Measurements from ENCODE around the gene GDE1.

The GDE1 gene

GRCh38 chr16:19532601-19533000 lies 10.7 kb upstream of the GDE1 start:
- Histone ChIP-seq H3K9me3 (ENCODE audit: insufficient read depth, low read length, severe bottlenecking) (no peaks in the 10 kb centered on the region), H4K20me1 (ENCODE audit: insufficient read depth, low read length) (no peaks in the 10 kb centered on the region), H3K4me2 (ENCODE audit: insufficient read depth, low read length) (no peak overlapping the region), H3K4me1 (ENCODE audit: insufficient read depth, low read length) (no peaks in the 10 kb centered on the region; the same call in 1 of the 2 replicates), H3K27ac (ENCODE audit: low read length) (no peak overlapping the region), H3K79me2 (ENCODE audit: insufficient read depth, low read length) (peaks cover 17% of the 10 kb centered on the region), H3K9ac (ENCODE audit: low read depth, low read length) (no peak overlapping the region), H3K27me3 (ENCODE audit: insufficient read depth, low read length, poor library complexity) (no peaks in the 10 kb centered on the region), H2AFZ (ENCODE audit: low read depth, low read length) (no peak overlapping the region), H3K36me3 (ENCODE audit: insufficient read depth, low read length) (peaks cover 86% of the 10 kb centered on the region), H3K4me3 (ENCODE audit: low read depth in 1 of 2, low read length in 2 of 2) (no peak overlapping the region)
- ATAC-seq (ENCODE audit: insufficient read depth, low read depth) (no peak), DNase-seq (no peak)
- TF ChIP-seq EZH2 (IDR thresholded peaks at IDR 0.05; ENCODE audit: borderline replicate concordance, low read depth, low read length, severe bottlenecking), result no peak
- no peak for TF ChIP-seq CTCF (IDR thresholded peaks at IDR 0.05; ENCODE audit: borderline replicate concordance, extremely low read depth, low read length, poor library complexity, severe bottlenecking)

DNA sequence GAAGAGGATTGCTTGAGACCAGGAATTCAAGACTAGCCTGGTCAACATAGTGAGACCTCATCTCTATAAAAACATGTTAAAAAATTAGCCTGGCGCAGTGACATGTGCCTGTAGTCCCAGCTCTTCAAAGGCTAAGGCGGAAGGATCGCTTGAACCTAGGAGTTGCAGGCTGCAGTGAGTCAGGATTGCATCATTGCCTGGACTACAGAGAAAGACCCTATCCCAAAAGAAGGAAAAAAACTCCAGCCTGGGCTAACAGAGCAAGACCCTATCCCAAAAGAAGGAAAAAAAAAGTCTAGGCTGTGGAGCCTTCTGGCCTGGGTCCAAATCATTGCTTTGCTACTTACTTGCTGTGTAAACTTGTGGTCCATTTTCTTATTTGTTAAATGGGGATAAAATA lies 6.8 kb upstream of the GDE1 start:
- Histone ChIP-seq H4K20me1 (ENCODE audit: insufficient read depth, low read length) (no peaks in the 10 kb centered on the region), H3K9me3 (ENCODE audit: insufficient read depth, low read length, severe bottlenecking) (no peaks in the 10 kb centered on the region), H3K79me2 (ENCODE audit: insufficient read depth, low read length) (peaks cover 51% of the 10 kb centered on the region), H3K9ac (ENCODE audit: low read depth, low read length) (no peak overlapping the region), H3K4me1 (ENCODE audit: insufficient read depth, low read length) (peaks cover 25% of the 10 kb centered on the region), H3K27me3 (ENCODE audit: insufficient read depth, low read length, poor library complexity) (no peaks in the 10 kb centered on the region), H3K4me2 (ENCODE audit: insufficient read depth, low read length) (no peak overlapping the region), H3K4me3 (ENCODE audit: low read depth in 1 of 2, low read length in 2 of 2) (no peak overlapping the region), H3K27ac (ENCODE audit: low read length) (no peak overlapping the region), H3K36me3 (ENCODE audit: insufficient read depth, low read length) (peaks cover 55% of the 10 kb centered on the region), H2AFZ (ENCODE audit: low read depth, low read length) (no peak overlapping the region)
- ATAC-seq (ENCODE audit: insufficient read depth, low read depth) (no peak), DNase-seq (no peak)
- TF ChIP-seq CTCF (IDR thresholded peaks at IDR 0.05; ENCODE audit: borderline replicate concordance, extremely low read depth, low read length, poor library complexity, severe bottlenecking) (no peak), EZH2 (IDR thresholded peaks at IDR 0.05; ENCODE audit: borderline replicate concordance, low read depth, low read length, severe bottlenecking) (no peak)

DNA sequence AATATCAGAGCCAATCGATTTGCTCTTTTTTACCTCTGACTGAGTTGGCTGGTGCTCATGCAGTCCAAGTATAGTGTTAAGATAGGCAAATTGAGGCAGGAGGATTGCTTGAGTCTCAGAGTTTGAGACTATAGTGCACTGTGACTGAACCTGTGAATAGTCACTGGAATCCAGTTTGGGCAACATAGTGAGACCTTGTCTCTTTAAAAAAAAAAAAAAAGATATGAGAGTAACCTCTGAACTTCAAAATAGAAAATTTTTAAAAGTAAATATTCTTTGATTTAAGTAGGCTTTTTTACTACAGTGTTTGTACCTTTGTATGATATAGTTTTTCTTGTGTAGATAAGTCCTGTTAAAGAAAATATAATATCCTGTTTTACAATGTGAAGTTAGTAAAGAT lies 5.3 kb upstream of the GDE1 start:
- Histone ChIP-seq H3K79me2 (ENCODE audit: insufficient read depth, low read length) (peaks cover 51% of the 10 kb centered on the region), H3K4me1 (ENCODE audit: insufficient read depth, low read length) (peaks cover 39% of the 10 kb centered on the region), H4K20me1 (ENCODE audit: insufficient read depth, low read length) (no peaks in the 10 kb centered on the region), H2AFZ (ENCODE audit: low read depth, low read length) (no peak overlapping the region), H3K36me3 (ENCODE audit: insufficient read depth, low read length) (peaks cover 40% of the 10 kb centered on the region), H3K9ac (ENCODE audit: low read depth, low read length) (peak overlapping the region; percentile 9; the same call in 1 of the 2 replicates), H3K4me3 (ENCODE audit: low read depth in 1 of 2, low read length in 2 of 2) (no peak overlapping the region), H3K9me3 (ENCODE audit: insufficient read depth, low read length, severe bottlenecking) (no peaks in the 10 kb centered on the region), H3K27me3 (ENCODE audit: insufficient read depth, low read length, poor library complexity) (no peaks in the 10 kb centered on the region), H3K27ac (ENCODE audit: low read length) (no peak overlapping the region), H3K4me2 (ENCODE audit: insufficient read depth, low read length) (0 out of 2 replicates have a peak overlapping the region, but pooled peaks have one; percentile 83)
- TF ChIP-seq CTCF (IDR thresholded peaks at IDR 0.05; ENCODE audit: borderline replicate concordance, extremely low read depth, low read length, poor library complexity, severe bottlenecking), result no peak
- no peak for TF ChIP-seq EZH2 (IDR thresholded peaks at IDR 0.05; ENCODE audit: borderline replicate concordance, low read depth, low read length, severe bottlenecking)
- no peak for DNase-seq
- no peak for ATAC-seq (ENCODE audit: insufficient read depth, low read depth)

GRCh38 chr16:19525385-19525723 lies 3.5 kb upstream of the GDE1 start:
- no peak for DNase-seq
- Histone ChIP-seq H4K20me1 (ENCODE audit: insufficient read depth, low read length) (no peaks in the 10 kb centered on the region), H3K4me3 (ENCODE audit: low read depth in 1 of 2, low read length in 2 of 2) (peak overlapping the region in 1 of 2 experiments; percentile 97; a peak in 3 of 4 replicates), H3K4me2 (ENCODE audit: insufficient read depth, low read length) (peak overlapping the region; percentile 83), H3K9ac (ENCODE audit: low read depth, low read length) (peak overlapping the region; percentile 84), H3K27ac (ENCODE audit: low read length) (peak overlapping the region; percentile 91; the same call in 1 of the 2 replicates), H3K4me1 (ENCODE audit: insufficient read depth, low read length) (peaks cover 50% of the 10 kb centered on the region), H3K36me3 (ENCODE audit: insufficient read depth, low read length) (peaks cover 29% of the 10 kb centered on the region), H2AFZ (ENCODE audit: low read depth, low read length) (no peak overlapping the region), H3K79me2 (ENCODE audit: insufficient read depth, low read length) (peaks cover 66% of the 10 kb centered on the region), H3K9me3 (ENCODE audit: insufficient read depth, low read length, severe bottlenecking) (no peaks in the 10 kb centered on the region), H3K27me3 (ENCODE audit: insufficient read depth, low read length, poor library complexity) (no peaks in the 10 kb centered on the region)
- ATAC-seq (ENCODE audit: insufficient read depth, low read depth), result no peak
- no peak for TF ChIP-seq CTCF (IDR thresholded peaks at IDR 0.05; ENCODE audit: borderline replicate concordance, extremely low read depth, low read length, poor library complexity, severe bottlenecking)
- no peak for TF ChIP-seq EZH2 (IDR thresholded peaks at IDR 0.05; ENCODE audit: borderline replicate concordance, low read depth, low read length, severe bottlenecking)

All from DND-41 (cell line).